ENCODE results near the gene HRH1.

HRH1 gene

GRCh38 chr3:11238880-11239279 is 84.6 kb downstream of the HRH1 start:
- no peaks in the 10 kb centered on the region for H3K9me2 ChIP-seq (replicated peaks; ENCODE audit: insufficient read depth, low read length)
- H3K27ac ChIP-seq (ENCODE audit: low read depth, low read length): no peak overlapping the region
- no peak overlapping the region for H3K4me3 ChIP-seq (ENCODE audit: insufficient read depth, low read length, poor library complexity, severe bottlenecking)
- no peak overlapping the region for H3K4me2 ChIP-seq (ENCODE audit: low read depth, low read length, poor library complexity, severe bottlenecking)
- H3K36me3 ChIP-seq (ENCODE audit: low read length): no peaks in the 10 kb centered on the region
- H4K20me1 ChIP-seq (ENCODE audit: low read depth, low read length): no peaks in the 10 kb centered on the region
- H3K79me2 ChIP-seq (ENCODE audit: insufficient read depth, low read length): no peaks in the 10 kb centered on the region
- H3F3A ChIP-seq (ENCODE audit: insufficient read depth): no peaks in the 10 kb centered on the region
- TF ChIP-seq CTCF (IDR thresholded peaks at IDR 0.05; ENCODE audit: insufficient read depth, low read length, poor library complexity, severe bottlenecking) (no peak), EZH2phosphoT487 (conservative IDR thresholded peaks at IDR 0.05; ENCODE audit: low read length) (no peak)
- 0 out of 2 replicates have a peak, but pooled peaks cover 4% of the 10 kb centered on the region for H3K9me3 ChIP-seq (ENCODE audit: insufficient read depth, low read length)
- no peak overlapping the region for H2AFZ ChIP-seq (ENCODE audit: low read depth, low read length, severe bottlenecking)
- H3K27me3 ChIP-seq (ENCODE audit: low read length): no peaks in the 10 kb centered on the region
- no peak overlapping the region for H3K9ac ChIP-seq (ENCODE audit: low read length)

- Histone ChIP-seq H3K79me2 (ENCODE audit: insufficient read depth, low read length) (no peaks in the 10 kb centered on the region), H2AFZ (ENCODE audit: low read depth, low read length, severe bottlenecking) (no peak overlapping the region), H3K36me3 (ENCODE audit: low read length) (no peaks in the 10 kb centered on the region), H4K20me1 (ENCODE audit: low read depth, low read length) (no peaks in the 10 kb centered on the region), H3K4me3 (ENCODE audit: insufficient read depth, low read length, poor library complexity, severe bottlenecking) (no peak overlapping the region), H3K9ac (ENCODE audit: low read length) (no peak overlapping the region), H3F3A (ENCODE audit: insufficient read depth) (no peaks in the 10 kb centered on the region), H3K4me2 (ENCODE audit: low read depth, low read length, poor library complexity, severe bottlenecking) (no peak overlapping the region), H3K9me3 (ENCODE audit: insufficient read depth, low read length) (0 out of 2 replicates have a peak, but pooled peaks cover 4% of the 10 kb centered on the region), H3K9me2 (replicated peaks; ENCODE audit: insufficient read depth, low read length) (no peaks in the 10 kb centered on the region), H3K27ac (ENCODE audit: low read depth, low read length) (no peak overlapping the region), H3K27me3 (ENCODE audit: low read length) (no peaks in the 10 kb centered on the region)
- no peak for TF ChIP-seq CTCF (IDR thresholded peaks at IDR 0.05; ENCODE audit: insufficient read depth, low read length, poor library complexity, severe bottlenecking)
- TF ChIP-seq EZH2phosphoT487 (conservative IDR thresholded peaks at IDR 0.05; ENCODE audit: low read length): no peak
These were observed 85.5 kb downstream of the HRH1 start for GRCh38 chr3:11239796-11240195.

GRCh38 chr3:11240496-11240895 is 86.2 kb downstream of the HRH1 start:
- Histone ChIP-seq H3K27ac (ENCODE audit: low read depth, low read length) (no peak overlapping the region), H4K20me1 (ENCODE audit: low read depth, low read length) (no peaks in the 10 kb centered on the region), H3F3A (ENCODE audit: insufficient read depth) (no peaks in the 10 kb centered on the region), H3K9me2 (replicated peaks; ENCODE audit: insufficient read depth, low read length) (no peaks in the 10 kb centered on the region), H3K4me2 (ENCODE audit: low read depth, low read length, poor library complexity, severe bottlenecking) (no peak overlapping the region), H3K36me3 (ENCODE audit: low read length) (no peaks in the 10 kb centered on the region), H3K9ac (ENCODE audit: low read length) (no peak overlapping the region), H3K79me2 (ENCODE audit: insufficient read depth, low read length) (no peaks in the 10 kb centered on the region), H3K27me3 (ENCODE audit: low read length) (no peaks in the 10 kb centered on the region), H2AFZ (ENCODE audit: low read depth, low read length, severe bottlenecking) (no peak overlapping the region), H3K9me3 (ENCODE audit: insufficient read depth, low read length) (0 out of 2 replicates have a peak, but pooled peaks cover 4% of the 10 kb centered on the region), H3K4me3 (ENCODE audit: insufficient read depth, low read length, poor library complexity, severe bottlenecking) (no peak overlapping the region)
- TF ChIP-seq EZH2phosphoT487 (conservative IDR thresholded peaks at IDR 0.05; ENCODE audit: low read length): no peak
- TF ChIP-seq CTCF (IDR thresholded peaks at IDR 0.05; ENCODE audit: insufficient read depth, low read length, poor library complexity, severe bottlenecking): no peak
